C4-2B (cell line): Measurements from ENCODE around the gene WDR93.

Experiments
- CTCF ChIP-seq: fragments of 450-650 bp; conservative IDR thresholded peaks from 2 replicates; pipeline ENCODE4 v1.5.1; 2017; ENCODE audit warnings: mild to moderate bottlenecking
- ZFX ChIP-seq: fragments of 450-650 bp; IDR thresholded peaks from 2 replicates; pipeline ENCODE4 v1.6.1; 2017

DNA sequence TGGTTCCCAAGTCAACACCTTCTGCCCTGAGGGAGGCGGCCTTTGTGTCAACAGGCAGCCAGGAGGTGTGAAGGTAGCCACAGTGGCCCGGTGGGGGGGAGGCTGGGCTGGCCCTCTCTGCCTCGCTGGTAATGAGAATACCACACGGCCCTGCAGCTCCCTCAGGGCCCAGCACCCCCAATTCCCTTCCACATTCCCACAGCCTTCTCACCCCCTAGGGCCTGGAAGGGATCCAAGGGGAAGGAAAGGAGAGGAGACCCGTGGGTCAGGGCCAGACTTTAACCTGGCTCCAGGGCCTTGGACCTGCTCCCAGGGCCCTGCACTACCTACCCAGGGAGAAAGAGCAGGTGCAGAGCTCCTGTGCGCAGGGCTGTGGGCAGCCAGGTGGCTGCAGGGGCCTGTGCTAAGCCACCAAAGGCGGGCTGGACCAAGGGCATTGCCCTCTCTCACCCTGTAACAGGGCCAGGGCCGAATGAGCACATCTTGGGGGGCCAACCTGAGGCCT, 76.9 kb downstream of the WDR93 start:
- no peak for TF ChIP-seq CTCF
- TF ChIP-seq ZFX: no peak
